Common myeloid progenitor, CD34-positive (primary cell): ENCODE data around the gene SPACA7.
A peak's percentile ranks its signal among the peaks of the same experiment; 100 is the strongest.

Experiments used
- CTCF ChIA-PET: fragments of 350-600 bp; sonication (Branson Sonifier 250); formaldehyde crosslinking; loops from one replicate; lab custom pipeline; 2021; ENCODE audit warnings: antibody characterized with exemption; lab: Charles Lee
- POLR2A ChIA-PET: fragments of 350-600 bp; sonication (Branson Sonifier 250); formaldehyde crosslinking; loops from one replicate; lab custom pipeline; 2021; ENCODE audit warnings: antibody characterized with exemption; lab: Charles Lee
- DNase-seq, 3 donors: peaks; one replicate each; pipeline versions ENCODE4 v3.0.0 to v3.0.0-alpha.2; 2013
- H3K27ac ChIP-seq, 2 experiments: 1 replicate in 1 of 2; 2 replicates in 1 of 2; pipeline ENCODE4 v1.7.0; 2013; ENCODE audit warnings: inconsistent platforms in 2 of 2, low read length in 2 of 2, mild to moderate bottlenecking in 2 of 2, low read depth in 1 of 2, moderate library complexity in 1 of 2; ENCODE audit not compliant: severe bottlenecking in 2 of 2, insufficient read depth in 1 of 2, poor library complexity in 1 of 2
- H3K27me3 ChIP-seq, 5 experiments: replicated peaks in 2 of 5; 1 replicate in 3 of 5; 2 replicates in 2 of 5; pipeline versions ENCODE4 v1.6.1 to v1.7.0; 2013; ENCODE audit warnings: low read length in 4 of 5, mild to moderate bottlenecking in 2 of 5, moderate library complexity in 2 of 5, inconsistent platforms in 1 of 5; ENCODE audit not compliant: insufficient read depth in 5 of 5, control insufficient read depth in 4 of 5
- H3K36me3 ChIP-seq, 4 experiments: 1 replicate in 2 of 4; 2 replicates in 2 of 4; pipeline versions ENCODE4 v1.6.1 to v1.7.0; 2013; ENCODE audit warnings: low read length in 3 of 4, control low read depth in 1 of 4, mild to moderate bottlenecking in 1 of 4; ENCODE audit not compliant: control insufficient read depth in 4 of 4, insufficient read depth in 4 of 4
- H3K4me1 ChIP-seq, 4 experiments: 1 replicate in 3 of 4; 2 replicates in 1 of 4; pipeline versions ENCODE4 v1.6.1 to v1.7.1; 2013; ENCODE audit warnings: low read length in 3 of 4, mild to moderate bottlenecking in 3 of 4, control low read depth in 1 of 4, inconsistent platforms in 1 of 4, moderate library complexity in 1 of 4; ENCODE audit not compliant: control insufficient read depth in 4 of 4, insufficient read depth in 4 of 4; ENCODE audit errors: control extremely low read depth in 1 of 4
- H3K4me3 ChIP-seq, 7 experiments: 1 replicate in 4 of 7; 2 replicates in 3 of 7; pipeline versions ENCODE4 v1.5.1 to v1.7.0; 2013; ENCODE audit warnings: mild to moderate bottlenecking in 7 of 7, low read length in 6 of 7, moderate library complexity in 6 of 7, inconsistent platforms in 2 of 7, low read depth in 2 of 7, control low read depth in 1 of 7; ENCODE audit not compliant: insufficient read depth in 4 of 7, control insufficient read depth in 1 of 7; ENCODE audit errors: extremely low read depth in 1 of 7
- H3K9me3 ChIP-seq, 5 experiments: 1 replicate in 4 of 5; 2 replicates in 1 of 5; pipeline versions ENCODE4 v1.6.1 to v1.7.1; 2013; ENCODE audit warnings: low read length in 4 of 5, mild to moderate bottlenecking in 2 of 5, inconsistent platforms in 1 of 5, low read depth in 1 of 5, moderate library complexity in 1 of 5; ENCODE audit not compliant: control insufficient read depth in 4 of 5, insufficient read depth in 2 of 5; ENCODE audit errors: control extremely low read depth in 1 of 5
- WGBS: methylation state at CpG from one replicate; pipeline ENCODE4 v1.1.5; 2013; ENCODE audit not compliant: insufficient coverage; 5-methylcytosine and 5-hydroxymethylcytosine counted together

Gene SPACA7

DNA sequence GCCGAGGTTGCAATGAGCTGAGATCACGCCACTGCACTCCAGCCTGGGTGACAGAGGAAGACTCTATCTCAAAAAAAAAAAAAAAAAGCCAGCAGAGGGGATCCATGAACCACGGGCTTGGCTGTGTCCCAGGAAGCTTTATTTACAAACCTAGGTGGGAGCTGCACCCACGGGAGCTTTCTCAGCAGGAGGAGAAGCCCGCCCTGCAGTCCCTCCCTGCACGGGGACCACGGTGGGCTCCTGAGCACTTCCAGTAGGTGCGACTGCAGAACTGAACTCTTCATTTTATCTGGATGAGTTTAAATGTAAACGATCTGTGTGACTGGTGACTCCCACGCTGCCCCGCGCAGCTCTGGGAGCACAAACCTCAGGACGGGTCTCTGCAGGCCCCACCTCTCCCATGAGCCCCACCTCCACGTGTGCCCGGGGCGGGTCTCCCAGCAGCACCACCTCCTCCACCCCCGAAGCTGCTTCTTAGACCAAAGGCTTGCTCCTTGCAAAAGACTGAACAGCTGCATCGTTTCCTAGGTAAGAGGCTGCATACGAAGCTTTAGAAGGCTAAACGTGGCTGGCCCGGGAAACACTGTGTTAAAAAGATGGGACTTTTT lies 66.4 kb downstream of the SPACA7 start:
- no peak overlapping the region for H3K4me3 ChIP-seq
- no peaks in the 10 kb centered on the region for H3K4me1 ChIP-seq
- no peak overlapping the region for H3K27ac ChIP-seq
- H3K27me3 ChIP-seq: peaks cover 0 to 59% (median 11%) of the 10 kb centered on the region in 5 experiments
- peaks cover 0 to 11% (median 2%) of the 10 kb centered on the region in 5 experiments for H3K9me3 ChIP-seq
- POLR2A ChIA-PET: no interaction called here
- 57% methylated on average over 16 of the region's 21 CpGs for WGBS
- no peaks in the 10 kb centered on the region for H3K36me3 ChIP-seq
- CTCF ChIA-PET: interaction anchor here (0.7 to 3.7 kb wide), 13 partner anchors 11 to 969 kb away, joined by 3 to 33 read pairs (median 5); no protein-coding TSS in a partner anchor
- no peak for DNase-seq

DNA sequence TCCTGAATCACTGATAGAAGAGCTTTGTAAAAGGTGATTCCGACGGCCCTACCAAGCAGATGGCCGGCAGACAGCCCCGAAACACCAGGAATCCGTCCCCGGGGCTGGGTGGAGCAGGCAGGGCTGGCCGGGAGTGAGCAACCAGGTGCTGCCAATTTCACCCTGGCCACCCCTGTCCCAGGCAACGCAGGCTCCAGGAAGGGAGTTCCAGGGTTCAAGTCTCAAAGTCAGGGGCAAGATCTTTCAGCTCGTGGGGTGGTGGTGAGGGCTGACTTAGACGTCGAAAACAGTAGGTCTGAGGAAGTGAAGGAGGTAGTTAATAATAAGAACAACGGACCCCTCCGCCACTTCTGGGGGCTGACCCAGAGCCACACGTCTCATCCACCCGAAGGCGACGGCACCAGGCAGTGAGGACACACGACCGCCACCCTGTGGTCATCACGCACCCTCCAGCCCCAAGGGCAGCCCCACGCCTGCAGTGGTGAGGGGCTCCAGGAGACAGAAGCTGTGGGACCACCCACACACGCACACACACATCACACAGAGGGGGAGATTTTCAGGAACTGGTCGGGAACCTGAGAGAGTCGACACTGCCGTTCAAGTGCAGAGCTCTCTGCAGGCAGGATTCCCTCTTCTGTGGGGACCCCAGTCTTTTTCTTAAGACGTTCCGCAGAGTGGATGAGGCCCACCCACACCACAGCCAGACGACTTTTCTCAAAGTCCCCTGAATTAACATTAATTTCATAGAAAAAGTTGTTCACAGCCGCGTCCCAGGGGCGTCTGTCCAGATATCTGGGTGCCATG lies 67.2 kb downstream of the SPACA7 start:
- DNase-seq: peak in 2 of 3 donors; percentile 32 to 33

DNA sequence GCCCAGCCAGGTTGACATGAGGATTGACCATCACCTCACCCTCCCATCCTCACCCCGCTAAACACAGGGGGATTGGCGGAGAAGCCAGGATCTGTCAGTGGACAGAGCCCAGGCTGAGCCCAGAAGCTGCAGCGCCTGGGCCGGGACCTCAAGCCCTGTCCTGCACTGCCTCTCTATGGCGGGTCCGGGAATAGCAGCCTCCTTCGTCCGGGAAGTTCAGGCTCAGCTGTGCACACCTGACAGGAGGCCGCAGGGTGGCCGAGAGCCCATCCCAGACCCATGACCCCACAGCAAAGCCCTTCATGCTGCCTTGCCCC lies 67.8 kb downstream of the SPACA7 start:
- CTCF ChIA-PET: interaction anchor here (1.3 to 3.7 kb wide), 10 partner anchors 10 to 981 kb away, joined by 3 to 33 read pairs (median 6); no protein-coding TSS in a partner anchor
- H3K36me3 ChIP-seq: no peaks in the 10 kb centered on the region
- peaks cover 0 to 3% (median 0%) of the 10 kb centered on the region in 5 experiments for H3K9me3 ChIP-seq
- H3K27ac ChIP-seq: no peak overlapping the region
- peak; percentile 24 to 56 (median 49) for DNase-seq
- H3K4me1 ChIP-seq: no peaks in the 10 kb centered on the region
- peaks cover 0 to 65% (median 11%) of the 10 kb centered on the region in 5 experiments for H3K27me3 ChIP-seq
- POLR2A ChIA-PET: no interaction called here
- H3K4me3 ChIP-seq: no peak overlapping the region
- 0% methylated on average over 2 of the region's 10 CpGs for WGBS

More for the DNA sequence above, 67.2 kb downstream of the SPACA7 start:
- Histone ChIP-seq H3K9me3 (peaks cover 0 to 4% (median 0%) of the 10 kb centered on the region in 5 experiments), H3K27me3 (peaks cover 0 to 63% (median 11%) of the 10 kb centered on the region in 5 experiments), H3K4me3 (no peak overlapping the region), H3K27ac (no peak overlapping the region), H3K4me1 (no peaks in the 10 kb centered on the region), H3K36me3 (no peaks in the 10 kb centered on the region)
- WGBS: 22% methylated on average over 16 of the region's 31 CpGs
- CTCF ChIA-PET: interaction anchor here (0.7 to 3.7 kb wide), 13 partner anchors 10 to 970 kb away, joined by 3 to 33 read pairs (median 5); no protein-coding TSS in a partner anchor
- POLR2A ChIA-PET: no interaction called here

DNA sequence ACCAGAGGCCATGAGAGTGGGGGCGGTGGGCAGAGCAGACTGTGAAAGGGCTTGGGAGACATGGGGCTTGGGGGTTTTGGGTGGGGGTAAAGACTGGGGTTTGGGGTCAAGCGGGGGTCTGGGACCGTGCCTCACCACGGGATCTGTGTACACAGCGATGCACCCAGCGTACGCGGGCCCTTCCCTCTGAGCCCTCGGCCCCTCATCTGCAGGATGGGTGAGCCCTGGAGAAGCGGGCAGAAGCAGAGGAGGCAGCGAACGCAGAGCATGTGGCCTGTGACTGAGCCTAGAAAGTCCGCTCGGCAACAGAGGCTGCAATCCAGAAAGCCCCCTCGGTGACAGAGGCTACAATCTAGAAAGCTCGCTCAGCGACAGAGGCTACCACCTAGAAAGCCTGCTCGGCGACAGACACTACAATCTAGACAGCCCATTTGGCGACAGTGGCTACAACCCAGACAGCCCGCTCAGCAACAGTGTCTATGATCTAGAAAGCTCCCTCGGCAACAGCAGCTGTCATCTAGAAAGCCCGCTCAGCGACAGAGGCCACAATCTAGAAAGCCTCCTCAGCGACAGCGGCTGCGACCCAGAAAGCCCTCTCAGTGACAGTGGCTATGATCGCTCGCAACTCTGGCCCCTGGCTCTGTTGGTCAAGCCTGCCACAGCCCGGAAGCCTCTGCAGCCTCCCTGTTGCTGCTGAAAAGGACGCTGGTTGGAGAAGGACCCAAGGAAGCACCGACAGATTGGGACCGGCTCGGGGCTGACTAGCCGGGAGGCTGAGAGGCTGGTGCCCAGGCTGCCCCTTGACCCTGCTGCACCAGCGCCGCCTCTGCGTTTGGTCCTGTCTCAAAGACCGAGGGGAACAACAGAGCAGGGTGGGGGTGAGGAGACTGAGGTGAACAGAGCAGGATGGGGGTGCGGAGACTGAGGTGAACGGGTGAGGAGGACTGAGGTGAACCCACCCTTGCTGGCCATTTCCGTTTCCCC lies 68.6 kb downstream of the SPACA7 start:
- CTCF ChIA-PET: interaction anchor here (1.3 to 3.7 kb wide), 8 partner anchors 9 to 982 kb away, joined by 3 to 33 read pairs (median 6); no protein-coding TSS in a partner anchor
- POLR2A ChIA-PET: no interaction called here
- no peaks in the 10 kb centered on the region for H3K9me3 ChIP-seq
- no peaks in the 10 kb centered on the region for H3K36me3 ChIP-seq
- H3K27me3 ChIP-seq: peaks cover 0 to 67% (median 9%) of the 10 kb centered on the region in 5 experiments
- no peak overlapping the region for H3K27ac ChIP-seq
- no peak overlapping the region for H3K4me3 ChIP-seq
- no peaks in the 10 kb centered on the region for H3K4me1 ChIP-seq
- DNase-seq: no peak
- 91% methylated on average over 35 of the region's 42 CpGs for WGBS

DNA sequence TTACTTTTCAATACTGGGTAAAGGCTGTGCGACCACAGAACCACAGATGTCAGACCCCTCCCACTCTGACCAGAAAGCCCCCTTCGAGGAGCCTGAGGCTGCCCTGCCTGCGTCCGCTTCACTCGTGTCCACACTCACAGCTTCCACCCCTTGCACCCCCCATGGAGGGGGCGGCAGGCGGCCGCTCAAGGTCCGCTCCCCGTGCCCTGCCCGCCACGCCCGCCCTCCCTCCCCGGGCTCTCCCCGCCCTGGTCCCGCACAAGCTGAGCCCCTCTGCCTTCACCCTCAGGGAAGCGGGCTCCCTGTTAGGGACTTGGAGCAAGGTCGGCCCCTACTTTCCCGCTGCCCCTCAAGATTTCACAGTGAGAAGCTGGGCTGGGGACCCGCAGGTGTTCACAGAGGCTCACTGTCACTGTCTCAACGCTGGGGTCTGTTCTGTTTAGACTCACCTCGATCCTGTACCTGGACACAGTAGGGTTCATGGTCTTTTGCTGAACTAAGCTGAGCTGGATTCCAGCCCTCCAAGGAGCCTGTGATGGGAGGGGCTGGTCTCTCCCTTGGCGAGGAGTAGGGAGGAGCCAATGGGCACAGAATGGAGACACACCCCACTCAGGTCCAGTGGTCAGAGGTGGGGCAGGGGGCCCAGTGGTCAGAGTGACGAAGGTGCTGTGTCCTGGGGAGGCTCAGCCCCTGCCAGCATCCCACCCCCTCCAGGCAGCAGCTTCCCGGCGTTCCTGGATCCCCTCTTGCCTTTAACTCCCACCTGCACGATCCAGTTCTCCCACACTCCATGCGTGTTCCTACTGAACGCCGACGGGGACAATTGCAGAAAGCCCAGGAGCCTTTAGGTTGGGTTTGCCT lies 69.5 kb downstream of the SPACA7 start:
- CTCF ChIA-PET: interaction anchor here (1.2 to 2.0 kb wide), 2 partner anchors 10 to 972 kb away, joined by 3 to 6 read pairs; no protein-coding TSS in a partner anchor
- H3K4me3 ChIP-seq: no peak overlapping the region
- POLR2A ChIA-PET: no interaction called here
- H3K27me3 ChIP-seq: peaks cover 0 to 67% (median 8%) of the 10 kb centered on the region in 5 experiments
- H3K4me1 ChIP-seq: no peaks in the 10 kb centered on the region
- DNase-seq: no peak
- no peaks in the 10 kb centered on the region for H3K36me3 ChIP-seq
- 82% methylated on average over 15 of the region's 31 CpGs for WGBS
- no peak overlapping the region for H3K27ac ChIP-seq
- H3K9me3 ChIP-seq: no peaks in the 10 kb centered on the region

DNA sequence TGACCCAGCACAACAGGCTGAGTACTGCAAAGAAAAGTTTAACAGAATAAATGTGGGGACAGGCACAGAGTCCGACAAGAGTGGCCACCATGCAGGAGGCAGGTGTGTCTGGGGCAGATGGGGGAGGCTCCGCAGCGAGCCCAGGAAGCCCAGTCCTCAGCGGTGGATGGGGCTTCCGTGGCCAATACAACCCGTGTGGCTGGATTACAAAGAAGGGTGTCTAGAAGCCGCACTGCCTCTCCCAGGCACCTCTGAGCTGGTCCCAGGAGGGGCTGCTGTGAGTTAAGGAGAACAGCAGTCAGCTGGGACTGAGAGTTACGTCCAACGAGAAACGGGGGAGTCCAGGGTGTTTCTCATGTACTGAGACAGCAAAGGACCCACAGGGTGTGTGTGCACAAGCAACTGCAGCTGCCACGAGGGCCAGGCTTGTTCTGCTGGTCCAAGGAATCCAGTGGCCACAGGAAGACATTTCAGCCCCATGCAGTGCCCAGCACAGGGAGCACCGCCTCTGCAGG lies 70.2 kb downstream of the SPACA7 start:
- no peaks in the 10 kb centered on the region for H3K4me1 ChIP-seq
- no peaks in the 10 kb centered on the region for H3K36me3 ChIP-seq
- no peak overlapping the region for H3K4me3 ChIP-seq
- no peak overlapping the region for H3K27ac ChIP-seq
- CTCF ChIA-PET: interaction anchor here (1.2 to 2.0 kb wide), 2 partner anchors 9 to 972 kb away, joined by 3 to 6 read pairs; no protein-coding TSS in a partner anchor
- no peaks in the 10 kb centered on the region for H3K9me3 ChIP-seq
- POLR2A ChIA-PET: no interaction called here
- WGBS: 77% methylated on average over 12 of the region's 12 CpGs
- peaks cover 0 to 63% (median 8%) of the 10 kb centered on the region in 5 experiments for H3K27me3 ChIP-seq
- no peak for DNase-seq
